Measurements from ENCODE around the gene ANAPC5.

ANAPC5 gene

GRCh38 chr12:121365416-121366062, 13.3 kb upstream of the ANAPC5 start:
- no peak for DNase-seq (ENCODE audit: low read depth in 3 of 3)

GRCh38 chr12:121364683-121365121, 12.5 kb upstream of the ANAPC5 start:
- DNase-seq (ENCODE audit: low read depth in 3 of 3): no peak

GRCh38 chr12:121358073-121358472, 5.9 kb upstream of the ANAPC5 start:
- no peak for DNase-seq (ENCODE audit: low read depth in 3 of 3)

- DNase-seq (ENCODE audit: low read depth in 3 of 3): no peak
Observed at GRCh38 chr12:121357331-121357730, 5.1 kb upstream of the ANAPC5 start.

GRCh38 chr12:121356657-121357056, 4.4 kb upstream of the ANAPC5 start:
- DNase-seq (ENCODE audit: low read depth in 3 of 3): no peak

- no peak for DNase-seq (ENCODE audit: low read depth in 3 of 3)
Observed at GRCh38 chr12:121355818-121356217, 3.6 kb upstream of the ANAPC5 start.

GRCh38 chr12:121352682-121353018, 439 bp upstream of the ANAPC5 start:
- DNase-seq (ENCODE audit: low read depth in 3 of 3): no peak

- DNase-seq (ENCODE audit: low read depth in 3 of 3): no peak
Observed at GRCh38 chr12:121346747-121347146, 5.5 kb downstream of the ANAPC5 start.

- no peak for DNase-seq (ENCODE audit: low read depth in 3 of 3)
Observed at GRCh38 chr12:121345151-121345815, 6.9 kb downstream of the ANAPC5 start.

- no peak for DNase-seq (ENCODE audit: low read depth in 3 of 3)
Observed at GRCh38 chr12:121344506-121344905, 7.7 kb downstream of the ANAPC5 start.

- DNase-seq (ENCODE audit: low read depth in 3 of 3): no peak
Observed at GRCh38 chr12:121337416-121337815, 14.8 kb downstream of the ANAPC5 start.

- DNase-seq (ENCODE audit: low read depth in 3 of 3): no peak
Observed at GRCh38 chr12:121334513-121335343, 17.5 kb downstream of the ANAPC5 start.

- no peak for DNase-seq (ENCODE audit: low read depth in 3 of 3)
Observed at GRCh38 chr12:121333747-121334146, 18.5 kb downstream of the ANAPC5 start.

- DNase-seq (ENCODE audit: low read depth in 3 of 3): no peak
Observed at GRCh38 chr12:121331248-121331647, 21.0 kb downstream of the ANAPC5 start.

- no peak for DNase-seq (ENCODE audit: low read depth in 3 of 3)
Observed at GRCh38 chr12:121330692-121331091, 21.5 kb downstream of the ANAPC5 start.

GRCh38 chr12:121330195-121330594, 22.0 kb downstream of the ANAPC5 start:
- DNase-seq (ENCODE audit: low read depth in 3 of 3): no peak

- no peak for DNase-seq (ENCODE audit: low read depth in 3 of 3)
Observed at GRCh38 chr12:121328620-121329019, 23.6 kb downstream of the ANAPC5 start.

- DNase-seq (ENCODE audit: low read depth in 3 of 3): no peak
Observed at GRCh38 chr12:121326996-121327674, 25.1 kb downstream of the ANAPC5 start.

- DNase-seq (ENCODE audit: low read depth in 3 of 3): no peak
Observed at GRCh38 chr12:121325922-121326396, 26.3 kb downstream of the ANAPC5 start.

GRCh38 chr12:121323908-121324307, 28.3 kb downstream of the ANAPC5 start:
- DNase-seq (ENCODE audit: low read depth in 3 of 3): no peak

- no peak for DNase-seq (ENCODE audit: low read depth in 3 of 3)
Observed at GRCh38 chr12:121318121-121318520, 34.1 kb downstream of the ANAPC5 start.

GRCh38 chr12:121314431-121314830, 37.8 kb downstream of the ANAPC5 start:
- DNase-seq (ENCODE audit: low read depth in 3 of 3): no peak
